Activated CD8-positive, alpha-beta memory T cell treated with anti-CD3 and anti-CD28 coated beads, Interleukin-2, amount 10 ng/mL, durations not matched to agents 7 days and 5 days (primary cell): ENCODE results near the gene BCAP31. TPM values are rescaled to one million over a fixed set of nuclear protein-coding genes. Genes with fewer than 3 reads are reported as not detected.
"Not testable (repeated sequence)": the region's sequence is repeated elsewhere in the genome, so short reads cannot be mapped to it uniquely, and the experiment has no call there.

Experiments
- ATAC-seq: fragments of 150-1000 bp; cut with Tn5 transposase; one replicate; pipeline ENCODE4 v1.10.0; 2021; ENCODE audit warnings: moderate library complexity
- CTCF ChIA-PET: fragments of 350-600 bp; sonication (Branson Sonifier 250); formaldehyde crosslinking; loops from one replicate; lab custom pipeline; 2021; ENCODE audit warnings: antibody characterized with exemption; lab: Charles Lee
- DNase-seq: peaks from one replicate; pipeline ENCODE4 v3.0.0-alpha.2; 2020
- H3K27ac Mint-ChIP-seq: one replicate; pipeline ENCODE4 v1.8.0; 2021; ENCODE audit warnings: mild to moderate bottlenecking, mixed read lengths
- H3K27me3 Mint-ChIP-seq: one replicate; pipeline ENCODE4 v1.8.0; 2021; ENCODE audit warnings: mixed read lengths
- H3K36me3 Mint-ChIP-seq: one replicate; pipeline ENCODE4 v1.8.0; 2021; ENCODE audit warnings: mild to moderate bottlenecking, mixed read lengths
- H3K4me1 Mint-ChIP-seq: one replicate; pipeline ENCODE4 v1.8.0; 2021; ENCODE audit warnings: mixed read lengths
- H3K4me3 Mint-ChIP-seq: one replicate; pipeline ENCODE4 v1.8.0; 2021; ENCODE audit warnings: mild to moderate bottlenecking, moderate library complexity, mixed read lengths
- H3K9me3 Mint-ChIP-seq: one replicate; pipeline ENCODE4 v1.8.0; 2022; ENCODE audit warnings: low read depth, mixed read lengths
- total RNA-seq, 2 experiments: library from RNA; stranded (reverse); gene quantifications; one replicate each; pipeline ENCODE4 v1.2.3, GENCODE V29; 2021

Gene BCAP31
- total RNA-seq, 2 experiments from 2014 or later: 137 to 148 TPM

GRCh38 chrX:153736071-153736820 lies 12.1 kb upstream of the BCAP31 start:
- Mint-ChIP-seq H3K4me3 (no peak overlapping the region), H3K9me3 (peaks cover 2% of the 10 kb centered on the region), H3K27me3 (no peaks in the 10 kb centered on the region), H3K4me1 (peaks cover 42% of the 10 kb centered on the region), H3K36me3 (peaks cover 20% of the 10 kb centered on the region), H3K27ac (no peak overlapping the region)
- ATAC-seq (no peak), DNase-seq (no peak)
- CTCF ChIA-PET: interaction anchor here (2.0 kb wide), 1 partner anchor 10 kb away, joined by 7 read pairs; no protein-coding TSS in a partner anchor

DNA sequence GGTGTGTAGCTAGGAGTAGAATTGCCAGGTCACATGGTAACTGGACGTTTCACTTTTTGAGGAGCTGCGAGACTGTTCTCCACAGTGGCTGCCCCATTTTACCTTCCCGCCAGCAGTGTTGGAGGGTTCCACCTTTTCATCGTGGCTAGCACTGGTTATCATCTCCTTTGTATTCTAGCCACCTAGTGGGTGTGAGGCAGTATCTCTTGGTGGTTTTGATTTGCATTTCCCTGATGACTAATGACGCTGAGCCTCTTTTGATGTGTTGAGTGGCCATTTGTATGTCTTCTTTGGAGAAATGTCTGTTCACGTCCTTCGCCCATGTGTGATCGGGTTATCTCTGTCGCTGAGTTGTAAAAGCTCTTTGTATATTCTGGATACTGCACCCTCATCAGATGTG lies 11.1 kb upstream of the BCAP31 start:
- H3K36me3 Mint-ChIP-seq: peaks cover 26% of the 10 kb centered on the region
- peaks cover 42% of the 10 kb centered on the region for H3K4me1 Mint-ChIP-seq
- ATAC-seq: peak; percentile 55
- H3K9me3 Mint-ChIP-seq: peaks cover 2% of the 10 kb centered on the region
- CTCF ChIA-PET: interaction anchor here (2.0 kb wide), 1 partner anchor 9 kb away, joined by 7 read pairs; no protein-coding TSS in a partner anchor
- H3K27me3 Mint-ChIP-seq: no peaks in the 10 kb centered on the region
- no peak overlapping the region for H3K4me3 Mint-ChIP-seq
- DNase-seq: no peak
- H3K27ac Mint-ChIP-seq: peak overlapping the region; percentile 18

GRCh38 chrX:153734871-153735270 lies 10.7 kb upstream of the BCAP31 start:
- Mint-ChIP-seq H3K27ac (peak overlapping the region; percentile 18), H3K27me3 (no peaks in the 10 kb centered on the region), H3K9me3 (peaks cover 2% of the 10 kb centered on the region), H3K4me1 (peaks cover 38% of the 10 kb centered on the region), H3K36me3 (peaks cover 26% of the 10 kb centered on the region), H3K4me3 (no peak overlapping the region)
- DNase-seq (no peak), ATAC-seq (no peak)
- CTCF ChIA-PET: interaction anchor here (2.0 kb wide), 1 partner anchor 8 kb away, joined by 7 read pairs; no protein-coding TSS in a partner anchor

GRCh38 chrX:153733651-153734240 lies 9.6 kb upstream of the BCAP31 start:
- no peaks in the 10 kb centered on the region for H3K27me3 Mint-ChIP-seq

DNA sequence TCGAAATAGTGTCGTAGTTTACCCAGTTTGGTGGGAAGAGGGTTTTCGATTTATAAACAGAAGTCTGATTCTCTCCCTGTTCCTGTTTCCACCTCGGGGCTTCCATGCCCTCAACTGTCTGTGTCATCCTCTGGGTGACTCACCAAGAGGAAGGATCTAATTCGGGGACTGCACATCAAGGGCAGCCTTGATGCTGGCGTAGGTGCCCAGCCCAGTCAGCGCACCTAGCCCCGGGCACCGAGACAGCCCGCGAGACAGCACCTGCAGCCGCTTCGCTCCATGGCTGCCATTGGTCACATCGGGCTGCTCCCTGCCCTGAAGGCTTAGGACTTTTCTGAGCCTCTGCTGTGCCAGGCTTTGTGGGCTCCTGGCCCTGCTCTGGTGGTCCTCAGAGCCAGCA lies 8.2 kb upstream of the BCAP31 start:
- Mint-ChIP-seq H3K36me3 (peaks cover 34% of the 10 kb centered on the region), H3K4me3 (no peak overlapping the region), H3K27ac (no peak overlapping the region), H3K9me3 (peaks cover 2% of the 10 kb centered on the region), H3K4me1 (peaks cover 46% of the 10 kb centered on the region), H3K27me3 (no peaks in the 10 kb centered on the region)
- no peak for DNase-seq
- CTCF ChIA-PET: no interaction called here
- no peak for ATAC-seq

More at GRCh38 chrX:153733651-153734240, 9.6 kb upstream of the BCAP31 start:
- H3K27ac Mint-ChIP-seq: no peak overlapping the region
- H3K36me3 Mint-ChIP-seq: peaks cover 31% of the 10 kb centered on the region
- H3K4me1 Mint-ChIP-seq: peaks cover 38% of the 10 kb centered on the region
- CTCF ChIA-PET: interaction anchor here (2.0 kb wide), 1 partner anchor 7 kb away, joined by 7 read pairs; no protein-coding TSS in a partner anchor
- peaks cover 2% of the 10 kb centered on the region for H3K9me3 Mint-ChIP-seq
- no peak overlapping the region for H3K4me3 Mint-ChIP-seq
- DNase-seq (no peak), ATAC-seq (no peak)

GRCh38 chrX:153731845-153732215 lies 7.6 kb upstream of the BCAP31 start:
- Mint-ChIP-seq H3K36me3 (peaks cover 34% of the 10 kb centered on the region), H3K27me3 (no peaks in the 10 kb centered on the region)
- CTCF ChIA-PET: no interaction called here

GRCh38 chrX:153731117-153731844 lies 7.1 kb upstream of the BCAP31 start:
- no peak for DNase-seq
- peaks cover 55% of the 10 kb centered on the region for H3K4me1 Mint-ChIP-seq
- H3K9me3 Mint-ChIP-seq: peaks cover 2% of the 10 kb centered on the region
- ATAC-seq: peak; percentile 38
- CTCF ChIA-PET: no interaction called here
- H3K27ac Mint-ChIP-seq: peak overlapping the region; percentile 86
- H3K27me3 Mint-ChIP-seq: no peaks in the 10 kb centered on the region
- peak overlapping the region; percentile 61 for H3K4me3 Mint-ChIP-seq
- peaks cover 34% of the 10 kb centered on the region for H3K36me3 Mint-ChIP-seq

More at GRCh38 chrX:153731845-153732215, 7.6 kb upstream of the BCAP31 start:
- no peak for DNase-seq
- Mint-ChIP-seq H3K4me1 (peaks cover 51% of the 10 kb centered on the region), H3K27ac (peak overlapping the region; percentile 86), H3K9me3 (peaks cover 2% of the 10 kb centered on the region), H3K4me3 (peak overlapping the region; percentile 61)
- ATAC-seq: no peak

- H3K9me3 Mint-ChIP-seq, ATAC-seq, H3K4me3 Mint-ChIP-seq, CTCF ChIA-PET, H3K27me3 Mint-ChIP-seq, DNase-seq, H3K27ac Mint-ChIP-seq: not testable (repeated sequence)
- Mint-ChIP-seq H3K36me3 (peaks cover 34% of the 10 kb centered on the region), H3K4me1 (peaks cover 54% of the 10 kb centered on the region)
Observed at GRCh38 chrX:153730115-153730514, 5.9 kb upstream of the BCAP31 start.

GRCh38 chrX:153728951-153729631 lies 4.9 kb upstream of the BCAP31 start:
- H3K27ac Mint-ChIP-seq: peak overlapping the region; percentile 43
- peaks cover 47% of the 10 kb centered on the region for H3K4me1 Mint-ChIP-seq
- ATAC-seq (no peak), DNase-seq (no peak)
- no peaks in the 10 kb centered on the region for H3K27me3 Mint-ChIP-seq
- no peak overlapping the region for H3K4me3 Mint-ChIP-seq
- CTCF ChIA-PET: no interaction called here
- peaks cover 28% of the 10 kb centered on the region for H3K36me3 Mint-ChIP-seq
- no peaks in the 10 kb centered on the region for H3K9me3 Mint-ChIP-seq

DNA sequence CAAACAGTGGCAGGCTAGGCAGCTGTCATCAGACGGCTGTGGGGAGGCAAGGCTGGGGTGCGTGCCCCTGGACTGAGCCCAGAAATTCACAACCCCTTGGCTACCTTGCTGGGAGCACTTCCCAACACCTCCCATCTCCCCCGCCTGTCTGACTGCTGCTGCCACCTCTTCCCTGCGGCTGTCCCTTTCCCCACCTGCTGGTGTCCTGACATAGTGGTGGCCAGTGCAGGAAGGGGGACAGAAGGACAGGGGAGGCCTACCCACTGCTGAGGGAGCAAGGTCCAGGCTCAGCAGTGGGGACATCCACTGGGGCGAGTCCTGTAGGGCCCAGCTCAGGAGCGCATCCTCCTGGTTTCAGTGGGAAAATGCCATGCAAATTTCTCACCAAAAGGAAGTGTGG lies 3.9 kb upstream of the BCAP31 start:
- H3K4me1 Mint-ChIP-seq: peaks cover 47% of the 10 kb centered on the region
- H3K4me3 Mint-ChIP-seq: peak overlapping the region; percentile 63
- DNase-seq (no peak), ATAC-seq (no peak)
- H3K27me3 Mint-ChIP-seq: no peaks in the 10 kb centered on the region
- CTCF ChIA-PET: interaction anchor here (1.7 kb wide), 1 partner anchor 219 kb away, joined by 6 read pairs; no protein-coding TSS in a partner anchor
- peaks cover 26% of the 10 kb centered on the region for H3K36me3 Mint-ChIP-seq
- H3K9me3 Mint-ChIP-seq: no peaks in the 10 kb centered on the region
- peak overlapping the region; percentile 79 for H3K27ac Mint-ChIP-seq

DNA sequence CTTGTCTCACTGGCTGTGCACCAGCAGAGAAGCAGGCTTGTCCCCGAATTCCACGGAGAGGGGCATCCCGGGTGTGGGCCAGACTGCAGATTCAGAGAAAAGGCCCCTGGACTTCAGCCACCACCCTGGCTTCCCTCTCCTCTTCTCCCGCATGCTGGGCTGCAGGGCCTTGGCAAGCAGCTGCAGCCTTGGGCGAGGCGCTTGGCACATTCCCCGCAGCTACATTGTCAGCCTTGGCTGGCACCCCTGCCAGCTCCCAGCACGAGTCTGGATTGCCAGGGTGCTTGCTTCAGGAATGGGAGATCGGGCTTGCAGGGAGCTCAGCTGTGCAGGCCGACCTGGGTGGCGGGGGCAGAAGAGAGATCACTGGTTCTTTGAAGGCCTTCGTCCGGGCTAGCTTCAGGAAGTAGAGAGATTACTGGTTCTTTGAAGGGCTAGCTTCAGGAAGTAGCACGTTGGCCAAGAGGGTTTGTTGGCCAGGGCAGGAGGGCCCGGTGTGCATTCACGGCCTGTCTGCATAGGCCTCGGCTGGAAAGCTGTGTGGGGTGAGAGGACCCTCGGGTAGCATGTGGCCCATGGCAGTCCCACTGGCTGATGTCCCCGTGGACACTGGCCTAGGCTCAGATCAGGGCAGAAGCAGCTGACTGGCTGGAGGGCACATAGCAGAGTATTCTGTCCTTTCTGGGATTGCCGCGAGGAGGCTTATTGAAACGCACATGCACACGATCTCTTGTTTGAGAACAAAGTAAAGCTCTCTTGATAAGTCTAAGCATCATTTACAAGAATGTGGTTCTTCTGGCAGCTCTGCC lies 3.1 kb upstream of the BCAP31 start:
- H3K4me1 Mint-ChIP-seq: peaks cover 51% of the 10 kb centered on the region
- H3K9me3 Mint-ChIP-seq: no peaks in the 10 kb centered on the region
- ATAC-seq (no peak), DNase-seq (peak; percentile 44)
- CTCF ChIA-PET: interaction anchor here (1.0 to 1.7 kb wide), 3 partner anchors 8 to 220 kb away, joined by 3 to 7 read pairs (median 6); no protein-coding TSS in a partner anchor
- peak overlapping the region; percentile 63 for H3K4me3 Mint-ChIP-seq
- H3K27ac Mint-ChIP-seq: peak overlapping the region; percentile 79
- H3K36me3 Mint-ChIP-seq: peaks cover 27% of the 10 kb centered on the region
- no peaks in the 10 kb centered on the region for H3K27me3 Mint-ChIP-seq
